Thyroid gland (tissue), 4 donors: ENCODE data around the gene USP15.

ENCODE experiments used
- CTCF ChIP-seq, 6 experiments: fragments of 200-600 bp in 3 of 6; fragments of 450-650 bp in 3 of 6; sonication (generic) in 3 of 6; IDR thresholded peaks; one replicate each; pipeline ENCODE4 v1.5.1; 2016 to 2019; ENCODE audit warnings: antibody characterized with exemption in 6 of 6, mild to moderate bottlenecking in 2 of 6, inconsistent platforms in 1 of 6, moderate library complexity in 1 of 6
- POLR2A ChIP-seq, 2 donors: fragments of 450-650 bp; IDR thresholded peaks; one replicate each; pipeline ENCODE4 v1.6.1; 2017; ENCODE audit warnings: antibody characterized with exemption in 2 of 2, mild to moderate bottlenecking in 2 of 2, moderate library complexity in 1 of 2

GRCh38 chr12:62407587-62407986 lies 147.4 kb downstream of the USP15 start:
- no peak for TF ChIP-seq CTCF (IDR thresholded peaks at IDR 0.05)
- no peak for TF ChIP-seq POLR2A (IDR thresholded peaks at IDR 0.05)
